ENCODE measurements around the gene EP400. TPM values are rescaled to one million over a fixed set of nuclear protein-coding genes. Genes with fewer than 3 reads are reported as not detected.
A peak's percentile ranks its signal among the peaks of the same experiment; 100 is the strongest.

Gene EP400
- total and polyA plus RNA-seq, 2 donors (not counting 1 experiment from before 2014, with no cell fraction given): 3.4 to 12.4 TPM

GRCh38 chr12:132105467-132105866 is 155.7 kb downstream of the EP400 start:
- no peaks in the 10 kb centered on the region for H3K79me2 ChIP-seq (ENCODE audit: control insufficient read depth, insufficient read depth, low read length)
- H3K36me3 ChIP-seq (ENCODE audit: control insufficient read depth, insufficient read depth, low read length): peaks cover 8% of the 10 kb centered on the region
- DNase-seq (ENCODE audit: low read depth in 2 of 2): no peak
- H3K4me3 ChIP-seq (replicated peaks in 1 of 4; ENCODE audit: control extremely low read depth in 1 of 4, insufficient read depth in 1 of 4, low read depth in 3 of 4, low read length in 4 of 4): no peak overlapping the region
- no peak overlapping the region for H2AFZ ChIP-seq (ENCODE audit: low read length)
- H3K9ac ChIP-seq (ENCODE audit: insufficient read depth, low read length): no peak overlapping the region
- no peaks in the 10 kb centered on the region for H3K4me1 ChIP-seq (ENCODE audit: control insufficient read depth, extremely low read depth, insufficient read depth, low read length)
- no peak overlapping the region for H3K4me2 ChIP-seq (ENCODE audit: extremely low read depth, insufficient read depth, low read length)
- no peaks in the 10 kb centered on the region for H3K9me3 ChIP-seq (ENCODE audit: control insufficient read depth, insufficient read depth, low read depth, low read length)
- no peaks in the 10 kb centered on the region for H4K20me1 ChIP-seq (ENCODE audit: control insufficient read depth, extremely low read depth, insufficient read depth, low read length)
- no peak overlapping the region for H3K27ac ChIP-seq (ENCODE audit: insufficient read depth, low read length)
- H3K27me3 ChIP-seq (ENCODE audit: control insufficient read depth, insufficient read depth, low read length): no peaks in the 10 kb centered on the region
- TF ChIP-seq, protein P1, sequence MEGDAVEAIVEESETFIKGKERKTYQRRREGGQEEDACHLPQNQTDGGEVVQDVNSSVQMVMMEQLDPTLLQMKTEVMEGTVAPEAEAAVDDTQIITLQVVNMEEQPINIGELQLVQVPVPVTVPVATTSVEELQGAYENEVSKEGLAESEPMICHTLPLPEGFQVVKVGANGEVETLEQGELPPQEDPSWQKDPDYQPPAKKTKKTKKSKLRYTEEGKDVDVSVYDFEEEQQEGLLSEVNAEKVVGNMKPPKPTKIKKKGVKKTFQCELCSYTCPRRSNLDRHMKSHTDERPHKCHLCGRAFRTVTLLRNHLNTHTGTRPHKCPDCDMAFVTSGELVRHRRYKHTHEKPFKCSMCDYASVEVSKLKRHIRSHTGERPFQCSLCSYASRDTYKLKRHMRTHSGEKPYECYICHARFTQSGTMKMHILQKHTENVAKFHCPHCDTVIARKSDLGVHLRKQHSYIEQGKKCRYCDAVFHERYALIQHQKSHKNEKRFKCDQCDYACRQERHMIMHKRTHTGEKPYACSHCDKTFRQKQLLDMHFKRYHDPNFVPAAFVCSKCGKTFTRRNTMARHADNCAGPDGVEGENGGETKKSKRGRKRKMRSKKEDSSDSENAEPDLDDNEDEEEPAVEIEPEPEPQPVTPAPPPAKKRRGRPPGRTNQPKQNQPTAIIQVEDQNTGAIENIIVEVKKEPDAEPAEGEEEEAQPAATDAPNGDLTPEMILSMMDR (conservative IDR thresholded peaks at IDR 0.05 in 1 of 2, IDR thresholded peaks at IDR 0.05 in 1 of 2; ENCODE audit: low read depth in 1 of 2, low read length in 2 of 2): no peak
- TF ChIP-seq EZH2 (IDR thresholded peaks at IDR 0.05; ENCODE audit: low read length, missing control alignments): no peak

GRCh38 chr12:132106921-132107320 is 157.2 kb downstream of the EP400 start:
- no peak overlapping the region for H3K27ac ChIP-seq (ENCODE audit: insufficient read depth, low read length)
- TF ChIP-seq EZH2 (IDR thresholded peaks at IDR 0.05; ENCODE audit: low read length, missing control alignments): no peak
- TF ChIP-seq, protein P1 (conservative IDR thresholded peaks at IDR 0.05 in 1 of 2, IDR thresholded peaks at IDR 0.05 in 1 of 2; ENCODE audit: low read depth in 1 of 2, low read length in 2 of 2): no peak
- no peak overlapping the region for H3K9ac ChIP-seq (ENCODE audit: insufficient read depth, low read length)
- H3K79me2 ChIP-seq (ENCODE audit: control insufficient read depth, insufficient read depth, low read length): no peaks in the 10 kb centered on the region
- peaks cover 14% of the 10 kb centered on the region for H3K36me3 ChIP-seq (ENCODE audit: control insufficient read depth, insufficient read depth, low read length)
- H3K9me3 ChIP-seq (ENCODE audit: control insufficient read depth, insufficient read depth, low read depth, low read length): no peaks in the 10 kb centered on the region
- peak in 1 of 2 donors; percentile 20 for DNase-seq (ENCODE audit: low read depth in 2 of 2)
- H3K27me3 ChIP-seq (ENCODE audit: control insufficient read depth, insufficient read depth, low read length): no peaks in the 10 kb centered on the region
- no peak overlapping the region for H3K4me2 ChIP-seq (ENCODE audit: extremely low read depth, insufficient read depth, low read length)
- H2AFZ ChIP-seq (ENCODE audit: low read length): no peak overlapping the region
- H3K4me1 ChIP-seq (ENCODE audit: control insufficient read depth, extremely low read depth, insufficient read depth, low read length): no peaks in the 10 kb centered on the region
- H4K20me1 ChIP-seq (ENCODE audit: control insufficient read depth, extremely low read depth, insufficient read depth, low read length): no peaks in the 10 kb centered on the region
- no peak overlapping the region for H3K4me3 ChIP-seq (replicated peaks in 1 of 4; ENCODE audit: control extremely low read depth in 1 of 4, insufficient read depth in 1 of 4, low read depth in 3 of 4, low read length in 4 of 4)

GRCh38 chr12:132108211-132108832 is 158.6 kb downstream of the EP400 start:
- no peaks in the 10 kb centered on the region for H3K79me2 ChIP-seq (ENCODE audit: control insufficient read depth, insufficient read depth, low read length)
- TF ChIP-seq, protein P1 (conservative IDR thresholded peaks at IDR 0.05 in 1 of 2, IDR thresholded peaks at IDR 0.05 in 1 of 2; ENCODE audit: low read depth in 1 of 2, low read length in 2 of 2): no peak
- no peak for TF ChIP-seq EZH2 (IDR thresholded peaks at IDR 0.05; ENCODE audit: low read length, missing control alignments)
- H3K27ac ChIP-seq (ENCODE audit: insufficient read depth, low read length): no peak overlapping the region
- no peak overlapping the region for H3K4me2 ChIP-seq (ENCODE audit: extremely low read depth, insufficient read depth, low read length)
- H4K20me1 ChIP-seq (ENCODE audit: control insufficient read depth, extremely low read depth, insufficient read depth, low read length): no peaks in the 10 kb centered on the region
- no peaks in the 10 kb centered on the region for H3K4me1 ChIP-seq (ENCODE audit: control insufficient read depth, extremely low read depth, insufficient read depth, low read length)
- no peak for DNase-seq (ENCODE audit: low read depth in 2 of 2)
- H3K9me3 ChIP-seq (ENCODE audit: control insufficient read depth, insufficient read depth, low read depth, low read length): no peaks in the 10 kb centered on the region
- H3K4me3 ChIP-seq (replicated peaks in 1 of 4; ENCODE audit: control extremely low read depth in 1 of 4, insufficient read depth in 1 of 4, low read depth in 3 of 4, low read length in 4 of 4): no peak overlapping the region
- H3K27me3 ChIP-seq (ENCODE audit: control insufficient read depth, insufficient read depth, low read length): no peaks in the 10 kb centered on the region
- no peak overlapping the region for H3K9ac ChIP-seq (ENCODE audit: insufficient read depth, low read length)
- no peak overlapping the region for H2AFZ ChIP-seq (ENCODE audit: low read length)
- H3K36me3 ChIP-seq (ENCODE audit: control insufficient read depth, insufficient read depth, low read length): peaks cover 15% of the 10 kb centered on the region
